HFFc6 (cell line): ENCODE data around the gene VIPR2. TPM values are rescaled to one million over a fixed set of nuclear protein-coding genes. Genes with fewer than 3 reads are reported as not detected.

ENCODE experiments used
- DNase-seq: peaks from one replicate; pipeline ENCODE4 v3.0.0-alpha.2; 2018
- H3K27ac Mint-ChIP-seq: 2 replicates; pipeline ENCODE4 v1.8.0; 2020; ENCODE audit warnings: mild to moderate bottlenecking, mixed read lengths
- H3K27me3 Mint-ChIP-seq: 2 replicates; pipeline ENCODE4 v1.8.0; 2021; ENCODE audit warnings: mild to moderate bottlenecking, moderate library complexity, mixed read lengths; ENCODE audit not compliant: insufficient read depth
- H3K36me3 Mint-ChIP-seq: 2 replicates; pipeline ENCODE4 v1.8.0; 2021; ENCODE audit warnings: low read depth, mixed read lengths
- H3K4me1 Mint-ChIP-seq: 2 replicates; pipeline ENCODE4 v1.8.0; 2020; ENCODE audit warnings: low read depth, mixed read lengths
- H3K4me3 Mint-ChIP-seq: 2 replicates; pipeline ENCODE4 v1.8.0; 2020; ENCODE audit warnings: mild to moderate bottlenecking, moderate library complexity, mixed read lengths
- H3K9me3 Mint-ChIP-seq: 2 replicates; pipeline ENCODE4 v1.8.0; 2020; ENCODE audit warnings: mild to moderate bottlenecking, mixed read lengths
- total RNA-seq, 6 experiments: library from RNA; stranded (reverse); fragmentation: NEBNext Ultra II Directional; extraction: Animal tissue kit (Norgen Biotek cat#: 25700); gene quantifications; 2 replicates in 1 of 6; 3 replicates in 5 of 6; pipeline ENCODE4 v1.2.3, GENCODE V29; 2021
- TF ChIP-seq, protein P1 (sequence below): fragments of 200-600 bp; sonication (generic); IDR thresholded peaks from 2 replicates; pipeline ENCODE4 v1.5.0; 2021; ENCODE audit warnings: antibody characterized with exemption, mild to moderate bottlenecking

VIPR2 gene
- total RNA-seq, 6 experiments from 2014 or later, result not detected

DNA sequence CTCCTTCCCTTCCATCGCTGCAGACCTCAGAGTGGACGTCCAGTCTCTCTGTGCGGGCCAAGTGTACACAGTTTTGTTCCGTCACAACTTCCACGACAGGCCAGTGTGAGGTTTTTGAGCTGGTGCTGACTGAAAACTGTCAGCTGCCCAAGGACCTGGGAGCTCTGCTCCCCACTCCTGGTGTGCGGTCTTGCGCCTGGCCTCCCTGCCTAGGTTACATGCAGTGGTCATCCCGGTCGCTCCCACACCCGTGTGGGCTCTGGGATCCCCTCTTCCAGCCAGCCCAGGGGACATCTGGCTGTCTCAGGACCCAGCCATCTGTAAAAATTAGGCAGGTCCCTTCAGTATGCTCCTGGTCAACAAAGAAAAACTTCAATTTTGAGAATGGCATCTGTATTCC, 127.5 kb downstream of the VIPR2 start:
- no peaks in the 10 kb centered on the region for H3K27me3 Mint-ChIP-seq
- no peak for DNase-seq
- TF ChIP-seq, protein P1, sequence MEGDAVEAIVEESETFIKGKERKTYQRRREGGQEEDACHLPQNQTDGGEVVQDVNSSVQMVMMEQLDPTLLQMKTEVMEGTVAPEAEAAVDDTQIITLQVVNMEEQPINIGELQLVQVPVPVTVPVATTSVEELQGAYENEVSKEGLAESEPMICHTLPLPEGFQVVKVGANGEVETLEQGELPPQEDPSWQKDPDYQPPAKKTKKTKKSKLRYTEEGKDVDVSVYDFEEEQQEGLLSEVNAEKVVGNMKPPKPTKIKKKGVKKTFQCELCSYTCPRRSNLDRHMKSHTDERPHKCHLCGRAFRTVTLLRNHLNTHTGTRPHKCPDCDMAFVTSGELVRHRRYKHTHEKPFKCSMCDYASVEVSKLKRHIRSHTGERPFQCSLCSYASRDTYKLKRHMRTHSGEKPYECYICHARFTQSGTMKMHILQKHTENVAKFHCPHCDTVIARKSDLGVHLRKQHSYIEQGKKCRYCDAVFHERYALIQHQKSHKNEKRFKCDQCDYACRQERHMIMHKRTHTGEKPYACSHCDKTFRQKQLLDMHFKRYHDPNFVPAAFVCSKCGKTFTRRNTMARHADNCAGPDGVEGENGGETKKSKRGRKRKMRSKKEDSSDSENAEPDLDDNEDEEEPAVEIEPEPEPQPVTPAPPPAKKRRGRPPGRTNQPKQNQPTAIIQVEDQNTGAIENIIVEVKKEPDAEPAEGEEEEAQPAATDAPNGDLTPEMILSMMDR, result no peak
- no peak overlapping the region for H3K4me3 Mint-ChIP-seq
- peaks cover 15% of the 10 kb centered on the region; the same call in 1 of the 2 replicates for H3K4me1 Mint-ChIP-seq
- no peak overlapping the region for H3K27ac Mint-ChIP-seq
- no peaks in the 10 kb centered on the region for H3K36me3 Mint-ChIP-seq
- no peaks in the 10 kb centered on the region; the same call in 1 of the 2 replicates for H3K9me3 Mint-ChIP-seq

DNA sequence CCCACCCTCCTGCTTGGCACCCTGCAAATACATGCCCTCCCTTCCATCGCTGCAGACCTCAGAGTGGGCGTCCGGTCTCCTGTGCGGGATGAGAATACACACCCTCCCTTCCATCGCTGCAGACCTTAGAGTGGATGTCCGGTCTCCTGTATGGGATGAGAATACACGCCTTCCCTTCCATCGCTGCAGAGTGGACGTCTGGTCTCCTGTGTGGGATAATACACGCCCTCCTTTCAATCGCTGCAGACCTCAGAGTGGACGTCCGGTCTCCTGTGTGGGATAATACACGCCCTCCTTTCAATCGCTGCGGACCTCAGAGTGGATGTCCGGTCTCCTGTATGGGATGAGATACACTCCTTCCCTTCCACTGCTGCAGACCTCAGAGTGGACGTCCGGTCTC, 128.1 kb downstream of the VIPR2 start:
- H3K4me1 Mint-ChIP-seq, result peaks cover 18% of the 10 kb centered on the region; the same call in 1 of the 2 replicates

DNA sequence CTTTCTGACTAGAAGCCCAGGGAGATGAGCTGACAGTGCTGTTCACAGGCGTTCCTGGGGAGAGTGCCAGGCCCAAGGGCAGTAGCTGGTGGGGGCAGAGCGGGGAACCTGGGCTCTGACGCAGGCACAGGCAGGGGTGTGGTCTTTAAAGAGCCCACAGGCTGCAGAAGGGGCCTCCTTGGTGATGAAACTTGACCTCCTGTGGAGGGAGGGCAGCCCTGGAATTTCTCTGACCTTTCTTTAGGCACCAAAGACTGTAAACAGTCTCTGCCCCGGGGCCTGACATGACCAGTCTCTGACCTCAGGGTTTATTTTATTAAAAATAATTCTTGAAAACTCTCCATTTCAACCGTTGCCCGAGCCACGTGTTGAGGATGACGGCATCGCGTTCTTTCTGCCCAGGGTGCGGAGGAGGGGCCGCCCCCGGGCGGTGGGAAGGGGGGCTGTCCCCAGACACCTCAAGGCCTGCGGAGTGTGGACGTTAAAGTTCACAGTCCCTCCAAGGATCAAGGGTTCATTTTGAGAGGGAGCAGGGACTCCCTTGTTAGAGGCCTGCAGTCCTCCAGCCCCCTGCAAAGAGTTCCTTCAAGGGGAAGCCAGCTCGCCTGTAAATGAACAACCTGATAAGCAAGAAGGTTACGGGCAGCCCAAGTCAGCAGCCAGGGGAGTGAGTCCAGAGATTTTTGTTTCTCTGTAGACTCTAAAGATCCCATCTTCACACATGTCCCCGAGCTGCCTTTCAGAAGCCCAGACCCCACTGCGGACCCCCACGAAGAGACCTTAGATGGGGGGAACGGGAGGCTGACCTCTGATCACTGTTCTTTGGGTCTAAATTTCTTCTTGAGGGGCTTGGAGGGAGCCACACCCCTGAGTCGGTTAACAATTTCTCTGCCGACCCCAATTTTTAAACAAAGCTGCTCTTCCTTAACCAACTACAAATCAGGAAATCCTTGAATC, 128.9 kb downstream of the VIPR2 start:
- Mint-ChIP-seq H3K36me3 (no peaks in the 10 kb centered on the region), H3K4me1 (peaks cover 26% of the 10 kb centered on the region; the same call in 1 of the 2 replicates), H3K4me3 (no peak overlapping the region; the same call in 1 of the 2 replicates), H3K27ac (no peak overlapping the region), H3K9me3 (no peaks in the 10 kb centered on the region; the same call in 1 of the 2 replicates), H3K27me3 (peaks cover 9% of the 10 kb centered on the region)
- no peak for DNase-seq
- TF ChIP-seq, protein P1, result no peak

More for the DNA sequence above, 128.1 kb downstream of the VIPR2 start:
- no peak overlapping the region for H3K27ac Mint-ChIP-seq
- H3K4me3 Mint-ChIP-seq, result no peak overlapping the region
- H3K27me3 Mint-ChIP-seq, result peaks cover under 1% of the 10 kb centered on the region; the same call in 1 of the 2 replicates
- DNase-seq, result no peak
- no peaks in the 10 kb centered on the region; the same call in 1 of the 2 replicates for H3K9me3 Mint-ChIP-seq
- no peaks in the 10 kb centered on the region for H3K36me3 Mint-ChIP-seq
- TF ChIP-seq, protein P1, result no peak

DNA sequence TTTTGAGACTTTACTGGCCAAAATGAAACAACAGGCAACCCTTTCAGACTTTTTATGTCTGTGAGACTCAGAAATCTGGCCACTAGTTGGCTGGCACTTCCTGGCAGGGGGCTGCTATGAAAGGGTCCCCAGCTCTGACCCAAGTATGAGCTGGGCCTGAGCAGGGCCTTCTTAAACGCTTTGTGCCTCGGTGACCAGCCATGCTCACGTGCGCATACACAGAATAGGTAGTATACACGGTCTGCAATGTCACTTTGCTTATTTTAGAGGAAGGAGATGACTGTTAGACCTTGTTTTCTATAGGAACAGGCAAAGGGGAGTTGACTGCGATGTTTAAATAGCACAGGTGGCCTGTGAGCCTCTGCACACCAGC, 129.6 kb downstream of the VIPR2 start:
- Mint-ChIP-seq H3K27ac (no peak overlapping the region; the same call in 1 of the 2 replicates), H3K36me3 (no peaks in the 10 kb centered on the region), H3K4me1 (peaks cover 26% of the 10 kb centered on the region; the same call in 1 of the 2 replicates), H3K27me3 (peaks cover 12% of the 10 kb centered on the region), H3K9me3 (no peaks in the 10 kb centered on the region; the same call in 1 of the 2 replicates), H3K4me3 (no peak overlapping the region; the same call in 1 of the 2 replicates)
- TF ChIP-seq, protein P1, result no peak
- DNase-seq, result no peak

DNA sequence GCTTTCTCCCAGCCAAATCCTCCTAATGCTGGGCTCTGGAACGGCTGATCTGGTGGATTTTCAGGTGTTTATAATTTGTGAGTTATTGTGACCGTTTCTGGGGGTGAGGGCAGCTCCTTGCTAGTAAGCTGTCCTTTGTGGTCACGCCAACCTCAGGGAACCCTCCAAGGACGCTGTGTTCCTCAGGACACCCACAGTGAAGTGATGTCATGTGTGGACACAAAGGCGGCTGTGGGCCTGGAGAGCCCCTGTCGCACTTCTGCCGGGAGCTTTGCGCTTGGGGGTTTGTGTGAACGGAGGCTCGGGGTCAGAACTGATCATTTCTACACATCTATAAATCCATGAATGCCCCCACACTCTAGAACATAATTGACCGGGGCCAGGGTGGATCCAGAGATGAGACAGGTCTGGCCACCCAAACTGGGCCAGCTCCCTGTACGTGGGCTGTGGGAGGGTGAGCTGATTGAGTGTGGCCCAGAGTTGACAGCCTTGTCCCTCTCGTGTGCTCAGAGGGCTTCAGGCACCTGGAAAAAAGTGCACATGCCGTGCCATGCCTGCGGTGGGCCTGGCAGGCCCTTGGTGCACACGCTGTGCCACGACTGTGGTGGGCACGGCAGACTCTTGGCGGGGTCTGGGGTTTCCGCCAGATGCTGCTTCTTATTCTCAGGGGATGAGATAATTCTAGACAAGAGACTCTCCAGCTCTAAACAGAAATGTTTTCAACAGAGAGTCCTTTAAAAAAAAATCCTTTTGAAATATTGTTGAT, 130.2 kb downstream of the VIPR2 start:
- no peak overlapping the region for H3K27ac Mint-ChIP-seq
- H3K27me3 Mint-ChIP-seq, result peaks cover 12% of the 10 kb centered on the region
- no peak for DNase-seq
- TF ChIP-seq, protein P1, result no peak
- H3K4me3 Mint-ChIP-seq, result no peak overlapping the region
- no peaks in the 10 kb centered on the region; the same call in 1 of the 2 replicates for H3K9me3 Mint-ChIP-seq
- no peaks in the 10 kb centered on the region for H3K36me3 Mint-ChIP-seq
- H3K4me1 Mint-ChIP-seq, result peaks cover 26% of the 10 kb centered on the region; the same call in 1 of the 2 replicates
